ENCODE data around the gene CBARP. TPM values are rescaled to one million over a fixed set of nuclear protein-coding genes. Genes with fewer than 3 reads are reported as not detected.

CBARP gene
- total and polyA plus RNA-seq, 2 of the 13 experiments (the other 11 are each of a cell fraction or from before 2014, with no cell fraction given) = 1.2 to 1.4 TPM

DNA sequence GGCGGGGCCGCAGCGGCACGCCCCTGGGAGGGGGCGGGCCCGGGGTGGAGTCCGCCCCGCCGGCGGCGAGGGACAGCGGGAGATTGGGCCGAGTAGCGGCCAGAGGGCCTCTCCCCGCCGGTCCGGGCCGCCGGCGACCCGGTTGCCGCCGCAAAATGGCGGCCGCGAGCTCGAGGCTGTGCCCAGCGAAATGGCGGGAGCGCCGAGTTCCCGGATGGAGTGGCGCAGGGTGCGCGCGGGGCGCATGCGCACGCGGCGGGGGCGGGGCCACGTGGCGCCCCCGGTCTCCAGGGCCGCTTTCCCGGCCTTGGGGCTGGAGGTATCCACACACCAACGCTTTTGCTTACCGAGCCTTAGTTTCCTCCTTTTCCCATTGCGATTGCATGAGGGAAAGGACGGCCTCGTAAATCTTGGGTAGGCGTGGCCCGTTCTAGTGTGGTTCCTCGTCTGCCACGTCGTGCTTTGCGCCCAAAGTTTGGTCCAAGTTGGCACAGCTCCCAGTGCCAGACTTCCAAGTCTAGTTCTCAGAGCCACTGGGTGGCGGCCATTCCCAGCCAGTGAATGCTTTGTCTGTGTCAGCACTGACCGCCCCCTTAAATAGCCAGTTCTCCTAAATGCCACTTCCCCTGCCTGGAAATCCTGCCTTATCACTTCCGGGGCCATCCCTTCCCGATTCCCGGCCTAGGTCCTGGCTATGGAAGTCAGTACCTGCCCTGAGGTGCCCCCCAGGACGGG lies 31.8 kb upstream of the CBARP start (continued):
- TF ChIP-seq, protein P1, sequence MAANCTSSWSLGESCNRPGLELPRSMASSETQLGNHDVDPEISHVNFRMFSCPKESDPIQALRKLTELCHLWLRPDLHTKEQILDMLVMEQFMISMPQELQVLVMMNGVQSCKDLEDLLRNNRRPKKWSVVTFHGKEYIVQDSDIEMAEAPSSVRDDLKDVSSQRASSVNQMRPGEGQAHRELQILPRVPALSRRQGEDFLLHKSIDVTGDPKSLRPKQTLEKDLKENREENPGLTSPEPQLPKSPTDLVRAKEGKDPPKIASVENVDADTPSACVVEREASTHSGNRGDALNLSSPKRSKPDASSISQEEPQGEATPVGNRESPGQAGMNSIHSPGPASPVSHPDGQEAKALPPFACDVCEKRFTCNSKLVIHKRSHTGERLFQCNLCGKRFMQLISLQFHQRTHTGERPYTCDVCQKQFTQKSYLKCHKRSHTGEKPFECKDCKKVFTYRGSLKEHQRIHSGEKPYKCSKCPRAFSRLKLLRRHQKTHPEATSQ (CRISPR knock-in tag; IDR thresholded peaks at IDR 0.05; ENCODE audit: borderline replicate concordance) = no peak
- TF ChIP-seq, protein P2, sequence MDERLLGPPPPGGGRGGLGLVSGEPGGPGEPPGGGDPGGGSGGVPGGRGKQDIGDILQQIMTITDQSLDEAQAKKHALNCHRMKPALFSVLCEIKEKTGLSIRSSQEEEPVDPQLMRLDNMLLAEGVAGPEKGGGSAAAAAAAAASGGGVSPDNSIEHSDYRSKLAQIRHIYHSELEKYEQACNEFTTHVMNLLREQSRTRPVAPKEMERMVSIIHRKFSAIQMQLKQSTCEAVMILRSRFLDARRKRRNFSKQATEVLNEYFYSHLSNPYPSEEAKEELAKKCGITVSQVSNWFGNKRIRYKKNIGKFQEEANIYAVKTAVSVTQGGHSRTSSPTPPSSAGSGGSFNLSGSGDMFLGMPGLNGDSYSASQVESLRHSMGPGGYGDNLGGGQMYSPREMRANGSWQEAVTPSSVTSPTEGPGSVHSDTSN (CRISPR knock-in tag; IDR thresholded peaks at IDR 0.05) = no peak
- TF ChIP-seq ZNF713 (CRISPR knock-in tag; IDR thresholded peaks at IDR 0.05) = no peak
- no peak for TF ChIP-seq ZNF431 (CRISPR knock-in tag; IDR thresholded peaks at IDR 0.05; ENCODE audit: borderline replicate concordance, low read depth)
- TF ChIP-seq AGO2 (optimal IDR thresholded peaks at IDR 0.05; ENCODE audit: low read depth, low read length) = peak; percentile 99
- no peak for TF ChIP-seq KDM4B (CRISPR knock-in tag; IDR thresholded peaks at IDR 0.05)
- TF ChIP-seq, protein P3, sequence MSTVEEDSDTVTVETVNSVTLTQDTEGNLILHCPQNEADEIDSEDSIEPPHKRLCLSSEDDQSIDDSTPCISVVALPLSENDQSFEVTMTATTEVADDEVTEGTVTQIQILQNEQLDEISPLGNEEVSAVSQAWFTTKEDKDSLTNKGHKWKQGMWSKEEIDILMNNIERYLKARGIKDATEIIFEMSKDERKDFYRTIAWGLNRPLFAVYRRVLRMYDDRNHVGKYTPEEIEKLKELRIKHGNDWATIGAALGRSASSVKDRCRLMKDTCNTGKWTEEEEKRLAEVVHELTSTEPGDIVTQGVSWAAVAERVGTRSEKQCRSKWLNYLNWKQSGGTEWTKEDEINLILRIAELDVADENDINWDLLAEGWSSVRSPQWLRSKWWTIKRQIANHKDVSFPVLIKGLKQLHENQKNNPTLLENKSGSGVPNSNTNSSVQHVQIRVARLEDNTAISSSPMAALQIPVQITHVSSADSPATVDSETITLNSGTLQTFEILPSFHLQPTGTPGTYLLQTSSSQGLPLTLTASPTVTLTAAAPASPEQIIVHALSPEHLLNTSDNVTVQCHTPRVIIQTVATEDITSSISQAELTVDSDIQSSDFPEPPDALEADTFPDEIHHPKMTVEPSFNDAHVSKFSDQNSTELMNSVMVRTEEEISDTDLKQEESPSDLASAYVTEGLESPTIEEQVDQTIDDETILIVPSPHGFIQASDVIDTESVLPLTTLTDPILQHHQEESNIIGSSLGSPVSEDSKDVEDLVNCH (CRISPR knock-in tag; IDR thresholded peaks at IDR 0.05) = peak; percentile 86; the same call in 1 of the 2 replicates
- TF ChIP-seq, protein P4, sequence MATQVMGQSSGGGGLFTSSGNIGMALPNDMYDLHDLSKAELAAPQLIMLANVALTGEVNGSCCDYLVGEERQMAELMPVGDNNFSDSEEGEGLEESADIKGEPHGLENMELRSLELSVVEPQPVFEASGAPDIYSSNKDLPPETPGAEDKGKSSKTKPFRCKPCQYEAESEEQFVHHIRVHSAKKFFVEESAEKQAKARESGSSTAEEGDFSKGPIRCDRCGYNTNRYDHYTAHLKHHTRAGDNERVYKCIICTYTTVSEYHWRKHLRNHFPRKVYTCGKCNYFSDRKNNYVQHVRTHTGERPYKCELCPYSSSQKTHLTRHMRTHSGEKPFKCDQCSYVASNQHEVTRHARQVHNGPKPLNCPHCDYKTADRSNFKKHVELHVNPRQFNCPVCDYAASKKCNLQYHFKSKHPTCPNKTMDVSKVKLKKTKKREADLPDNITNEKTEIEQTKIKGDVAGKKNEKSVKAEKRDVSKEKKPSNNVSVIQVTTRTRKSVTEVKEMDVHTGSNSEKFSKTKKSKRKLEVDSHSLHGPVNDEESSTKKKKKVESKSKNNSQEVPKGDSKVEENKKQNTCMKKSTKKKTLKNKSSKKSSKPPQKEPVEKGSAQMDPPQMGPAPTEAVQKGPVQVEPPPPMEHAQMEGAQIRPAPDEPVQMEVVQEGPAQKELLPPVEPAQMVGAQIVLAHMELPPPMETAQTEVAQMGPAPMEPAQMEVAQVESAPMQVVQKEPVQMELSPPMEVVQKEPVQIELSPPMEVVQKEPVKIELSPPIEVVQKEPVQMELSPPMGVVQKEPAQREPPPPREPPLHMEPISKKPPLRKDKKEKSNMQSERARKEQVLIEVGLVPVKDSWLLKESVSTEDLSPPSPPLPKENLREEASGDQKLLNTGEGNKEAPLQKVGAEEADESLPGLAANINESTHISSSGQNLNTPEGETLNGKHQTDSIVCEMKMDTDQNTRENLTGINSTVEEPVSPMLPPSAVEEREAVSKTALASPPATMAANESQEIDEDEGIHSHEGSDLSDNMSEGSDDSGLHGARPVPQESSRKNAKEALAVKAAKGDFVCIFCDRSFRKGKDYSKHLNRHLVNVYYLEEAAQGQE (IDR thresholded peaks at IDR 0.05; ENCODE audit: borderline replicate concordance in 1 of 2, low read depth in 1 of 2, low read length in 2 of 2) = peak in 1 of 2 experiments; percentile 24; a peak in 1 of 4 replicates
- TF ChIP-seq, protein P5, sequence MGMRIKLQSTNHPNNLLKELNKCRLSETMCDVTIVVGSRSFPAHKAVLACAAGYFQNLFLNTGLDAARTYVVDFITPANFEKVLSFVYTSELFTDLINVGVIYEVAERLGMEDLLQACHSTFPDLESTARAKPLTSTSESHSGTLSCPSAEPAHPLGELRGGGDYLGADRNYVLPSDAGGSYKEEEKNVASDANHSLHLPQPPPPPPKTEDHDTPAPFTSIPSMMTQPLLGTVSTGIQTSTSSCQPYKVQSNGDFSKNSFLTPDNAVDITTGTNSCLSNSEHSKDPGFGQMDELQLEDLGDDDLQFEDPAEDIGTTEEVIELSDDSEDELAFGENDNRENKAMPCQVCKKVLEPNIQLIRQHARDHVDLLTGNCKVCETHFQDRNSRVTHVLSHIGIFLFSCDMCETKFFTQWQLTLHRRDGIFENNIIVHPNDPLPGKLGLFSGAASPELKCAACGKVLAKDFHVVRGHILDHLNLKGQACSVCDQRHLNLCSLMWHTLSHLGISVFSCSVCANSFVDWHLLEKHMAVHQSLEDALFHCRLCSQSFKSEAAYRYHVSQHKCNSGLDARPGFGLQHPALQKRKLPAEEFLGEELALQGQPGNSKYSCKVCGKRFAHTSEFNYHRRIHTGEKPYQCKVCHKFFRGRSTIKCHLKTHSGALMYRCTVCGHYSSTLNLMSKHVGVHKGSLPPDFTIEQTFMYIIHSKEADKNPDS (CRISPR knock-in tag; IDR thresholded peaks at IDR 0.05) = 0 out of 2 replicates have a peak, but pooled peaks have one; percentile 43
- TF ChIP-seq CC2D1A (CRISPR knock-in tag; IDR thresholded peaks at IDR 0.05) = 0 out of 2 replicates have a peak, but pooled peaks have one; percentile 49
- no peak for TF ChIP-seq ARID2 (CRISPR knock-in tag; IDR thresholded peaks at IDR 0.05; ENCODE audit: borderline replicate concordance)
- TF ChIP-seq, protein P6, sequence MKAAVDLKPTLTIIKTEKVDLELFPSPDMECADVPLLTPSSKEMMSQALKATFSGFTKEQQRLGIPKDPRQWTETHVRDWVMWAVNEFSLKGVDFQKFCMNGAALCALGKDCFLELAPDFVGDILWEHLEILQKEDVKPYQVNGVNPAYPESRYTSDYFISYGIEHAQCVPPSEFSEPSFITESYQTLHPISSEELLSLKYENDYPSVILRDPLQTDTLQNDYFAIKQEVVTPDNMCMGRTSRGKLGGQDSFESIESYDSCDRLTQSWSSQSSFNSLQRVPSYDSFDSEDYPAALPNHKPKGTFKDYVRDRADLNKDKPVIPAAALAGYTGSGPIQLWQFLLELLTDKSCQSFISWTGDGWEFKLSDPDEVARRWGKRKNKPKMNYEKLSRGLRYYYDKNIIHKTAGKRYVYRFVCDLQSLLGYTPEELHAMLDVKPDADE (CRISPR knock-in tag; IDR thresholded peaks at IDR 0.05) = no peak; the same call in 1 of the 2 replicates
- peak; percentile 41; the same call in 1 of the 2 replicates for TF ChIP-seq GFI1 (CRISPR knock-in tag; IDR thresholded peaks at IDR 0.05; ENCODE audit: borderline replicate concordance)
- TF ChIP-seq ZNF234 (CRISPR knock-in tag; conservative IDR thresholded peaks at IDR 0.05) = no peak
- TF ChIP-seq NFYB (CRISPR knock-in tag; IDR thresholded peaks at IDR 0.05) = no peak
